ENCODE data around the gene GABRD.

GABRD gene

DNA sequence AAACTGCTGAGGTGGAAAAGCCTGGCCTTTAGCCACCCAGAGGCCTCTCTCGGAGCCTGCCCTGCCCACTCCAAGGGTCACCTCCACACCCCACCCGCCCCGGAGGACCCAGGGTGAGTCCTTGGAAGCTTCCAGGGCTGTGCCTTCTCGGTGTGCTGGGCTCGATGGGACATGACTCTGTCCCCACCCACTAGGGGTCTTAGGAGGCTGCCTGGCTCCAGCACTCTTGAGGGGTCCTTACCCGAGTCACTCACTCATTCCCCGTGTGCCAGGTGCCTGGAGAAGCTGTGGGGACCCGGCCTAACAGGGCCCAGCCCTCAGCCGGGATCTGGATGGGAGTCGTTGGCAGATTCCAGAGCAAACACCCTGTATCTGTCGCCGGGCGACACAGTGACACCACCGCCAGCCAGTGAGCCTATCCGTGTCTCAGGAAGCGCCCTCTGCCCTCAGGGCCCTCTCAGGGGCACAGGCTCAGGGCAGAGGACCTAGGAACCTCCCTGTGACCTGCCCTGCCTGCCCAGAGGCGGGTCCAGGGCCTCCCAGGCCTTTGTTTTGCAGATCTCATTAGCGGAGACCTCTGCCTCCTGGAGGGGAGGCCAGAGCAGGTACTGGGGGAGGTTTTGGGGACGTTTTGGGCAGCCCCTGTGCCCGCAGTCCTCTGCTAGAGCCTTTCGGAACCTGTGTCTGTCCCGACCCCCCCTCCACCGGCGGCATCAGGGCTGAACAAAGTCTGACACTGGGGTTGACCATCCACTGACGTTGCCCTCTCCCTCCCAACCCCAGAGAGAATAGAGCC, 28.0 kb downstream of the GABRD start:
- Mint-ChIP-seq H3K9me3 (no peaks in the 10 kb centered on the region), H3K27me3 (peaks cover 21% of the 10 kb centered on the region), H3K36me3 (ENCODE audit: low read depth) (no peaks in the 10 kb centered on the region), H3K4me1 (ENCODE audit: low read depth) (peaks cover 25% of the 10 kb centered on the region), H3K4me3 (no peak overlapping the region), H3K27ac (no peak overlapping the region)
- DNase-seq, result no peak

DNA sequence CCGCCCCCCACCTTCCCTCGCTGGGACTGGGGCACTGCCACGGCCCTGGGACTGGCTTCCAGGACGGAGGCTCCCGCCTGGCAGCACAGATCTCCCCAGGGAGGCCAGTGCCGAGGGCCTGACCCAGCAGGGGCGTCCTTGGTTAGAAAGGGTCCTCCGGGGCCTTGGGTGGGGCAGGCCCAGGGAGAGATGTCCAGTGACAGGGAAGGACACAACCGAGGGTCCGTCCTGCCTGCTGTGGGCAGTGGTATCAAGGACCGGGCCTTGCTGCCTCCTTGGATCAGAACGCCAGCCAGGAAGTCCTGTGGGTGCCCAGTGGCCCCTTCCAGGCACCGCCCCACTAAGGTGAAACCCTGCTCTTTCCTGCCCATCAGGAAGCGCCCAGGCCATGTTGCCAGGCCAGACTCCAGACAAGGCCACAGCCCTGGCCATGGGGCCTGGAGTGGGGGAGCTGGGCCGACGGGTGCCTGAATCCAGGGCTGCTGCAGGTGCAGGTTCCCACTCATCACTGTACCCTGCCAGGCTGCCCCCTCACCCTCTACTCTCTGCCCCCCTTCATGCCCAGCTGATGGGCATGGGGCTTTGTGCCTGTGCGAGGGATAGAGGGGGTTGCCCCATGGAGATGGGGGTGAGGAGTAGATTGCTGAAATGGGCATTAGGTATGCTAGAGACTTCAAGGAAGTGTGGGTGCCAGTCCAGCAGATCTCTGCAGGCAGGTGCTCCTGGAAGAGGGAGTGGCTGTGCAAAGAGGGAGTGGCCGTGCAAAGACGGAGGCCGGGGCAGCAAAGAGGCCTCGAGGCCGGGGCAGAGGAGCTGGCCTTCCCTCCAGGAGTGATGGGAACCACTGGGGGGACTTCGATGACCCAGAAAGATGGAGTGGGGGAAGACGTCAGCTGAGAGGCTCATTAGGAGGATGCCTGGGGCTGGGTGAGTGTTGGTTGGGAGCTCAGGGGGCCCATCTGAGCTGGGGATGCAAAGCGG, 28.9 kb downstream of the GABRD start:
- Mint-ChIP-seq H3K27me3 (peaks cover 21% of the 10 kb centered on the region), H3K27ac (no peak overlapping the region), H3K4me1 (ENCODE audit: low read depth) (peaks cover 27% of the 10 kb centered on the region), H3K9me3 (no peaks in the 10 kb centered on the region), H3K36me3 (ENCODE audit: low read depth) (no peaks in the 10 kb centered on the region), H3K4me3 (peak overlapping the region; percentile 53)
- DNase-seq, result no peak

DNA sequence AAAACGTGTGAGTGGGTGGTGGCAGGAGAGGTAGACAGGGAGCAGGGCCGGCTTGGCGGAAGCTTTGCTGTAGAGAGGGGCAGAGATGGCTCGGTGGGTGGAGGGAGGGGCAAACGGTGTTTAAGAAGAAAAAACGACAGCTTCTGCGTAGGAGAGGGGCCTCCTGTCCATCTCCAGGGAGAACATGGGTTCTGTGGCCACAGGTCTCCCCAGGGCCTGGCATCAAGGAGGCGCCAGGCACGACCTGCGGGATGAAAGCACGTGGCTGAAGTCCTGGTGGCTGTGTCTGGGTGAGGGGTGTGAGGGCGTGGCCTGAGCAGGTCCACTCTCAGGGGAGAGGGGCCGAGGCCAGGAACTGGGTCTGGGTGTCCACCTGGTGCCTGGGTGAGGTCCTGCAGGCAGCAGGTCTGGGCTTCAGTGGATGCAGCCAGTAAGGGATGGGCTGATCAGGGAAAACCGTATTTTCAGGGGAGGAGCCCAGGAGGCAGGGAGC, 30.1 kb downstream of the GABRD start:
- peaks cover 21% of the 10 kb centered on the region for H3K27me3 Mint-ChIP-seq
- H3K36me3 Mint-ChIP-seq (ENCODE audit: low read depth), result no peaks in the 10 kb centered on the region
- peak overlapping the region; percentile 78 for H3K4me3 Mint-ChIP-seq
- H3K4me1 Mint-ChIP-seq (ENCODE audit: low read depth), result peaks cover 26% of the 10 kb centered on the region
- peak; percentile 49 for DNase-seq
- H3K27ac Mint-ChIP-seq, result peak overlapping the region; percentile 61
- no peaks in the 10 kb centered on the region for H3K9me3 Mint-ChIP-seq

GRCh38 chr1:2049718-2050431, 30.7 kb downstream of the GABRD start, which contains the start of gene PRKCZ:
Gene PRKCZ, plus strand, starts transcription at chr1:2050411. Its CDS starts 220 bp downstream, at chr1:2050631.
- DNase-seq, result peak; percentile 97
- H3K4me1 Mint-ChIP-seq (ENCODE audit: low read depth), result peaks cover 26% of the 10 kb centered on the region
- no peaks in the 10 kb centered on the region for H3K9me3 Mint-ChIP-seq
- peaks cover 21% of the 10 kb centered on the region for H3K27me3 Mint-ChIP-seq
- no peaks in the 10 kb centered on the region for H3K36me3 Mint-ChIP-seq (ENCODE audit: low read depth)
- peak within 1 kb of the TSS; percentile 78 for H3K4me3 Mint-ChIP-seq
- peak within 1 kb of the TSS; percentile 61 for H3K27ac Mint-ChIP-seq

DNA sequence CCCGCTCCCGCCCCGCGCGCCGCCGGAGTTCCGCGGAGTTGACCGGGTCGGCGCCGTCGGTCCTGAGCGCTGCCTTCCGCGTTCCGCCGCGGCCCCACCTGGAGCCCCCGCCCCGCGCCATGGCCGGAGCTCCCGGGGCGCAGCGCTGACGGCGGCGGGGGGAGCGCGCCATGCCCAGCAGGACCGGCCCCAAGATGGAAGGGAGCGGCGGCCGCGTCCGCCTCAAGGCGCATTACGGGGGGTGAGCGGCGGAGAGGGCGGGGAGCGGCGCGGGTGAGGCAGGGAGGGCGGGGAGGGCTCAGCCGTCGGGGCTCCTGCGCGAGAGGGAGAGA, 31.3 kb downstream of the GABRD start:
- Mint-ChIP-seq H3K4me3 (peak overlapping the region; percentile 69), H3K4me1 (ENCODE audit: low read depth) (peaks cover 21% of the 10 kb centered on the region), H3K27ac (no peak overlapping the region)

DNA sequence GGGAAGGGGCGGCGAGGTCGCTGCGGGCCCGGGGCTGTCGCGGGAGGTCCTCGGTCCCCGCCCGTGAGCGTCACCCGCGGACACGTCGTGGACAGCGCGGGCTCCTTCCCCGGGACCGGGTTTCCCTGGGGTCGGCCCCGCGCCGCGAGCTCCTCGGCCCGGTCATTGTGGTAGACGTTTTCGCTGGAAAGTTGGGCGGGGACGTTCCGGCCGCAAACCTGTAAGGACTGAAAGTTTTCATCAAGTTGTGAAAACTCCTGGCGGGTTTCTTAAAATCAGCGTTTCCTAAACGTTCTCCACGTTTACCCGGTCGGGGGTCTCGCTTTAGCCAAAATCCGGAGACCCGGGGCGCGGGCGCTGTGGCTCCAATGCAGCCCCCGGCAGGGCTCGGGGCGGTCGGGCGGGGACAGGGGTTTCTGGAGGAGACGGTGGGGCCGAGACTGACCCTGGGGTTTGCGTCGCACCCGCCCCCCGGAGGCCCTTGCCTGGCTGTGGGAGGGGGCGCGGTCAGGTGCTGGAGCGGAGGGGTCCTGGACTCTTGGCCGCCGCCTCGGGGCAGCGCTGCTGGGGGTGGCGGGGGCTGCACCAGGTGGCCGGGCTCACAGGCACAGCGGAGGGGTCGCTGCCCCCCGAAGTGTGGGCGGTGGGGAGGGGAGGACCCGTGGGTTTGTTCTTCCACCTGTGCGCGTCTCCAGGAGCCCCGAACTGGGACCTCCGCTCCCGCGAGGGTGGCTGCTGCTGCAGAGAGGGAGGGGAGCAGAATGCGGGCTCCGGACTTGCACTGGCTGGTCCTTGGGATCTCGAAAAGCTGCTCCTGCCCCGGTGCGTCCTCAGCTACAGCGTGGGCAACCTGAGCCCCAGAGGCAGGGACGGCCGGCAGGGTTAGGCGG, 31.9 kb downstream of the GABRD start:
- Mint-ChIP-seq H3K4me1 (ENCODE audit: low read depth) (peaks cover 16% of the 10 kb centered on the region), H3K36me3 (ENCODE audit: low read depth) (peaks cover 2% of the 10 kb centered on the region), H3K9me3 (no peaks in the 10 kb centered on the region), H3K27me3 (peaks cover 16% of the 10 kb centered on the region), H3K4me3 (peak overlapping the region; percentile 69), H3K27ac (no peak overlapping the region)
- no peak for DNase-seq

More for the DNA sequence above, 31.3 kb downstream of the GABRD start:
- Mint-ChIP-seq H3K36me3 (ENCODE audit: low read depth) (no peaks in the 10 kb centered on the region), H3K9me3 (no peaks in the 10 kb centered on the region), H3K27me3 (peaks cover 20% of the 10 kb centered on the region)
- no peak for DNase-seq

GRCh38 chr1:2052054-2052679, 33.0 kb downstream of the GABRD start:
- DNase-seq, result no peak
- no peaks in the 10 kb centered on the region for H3K9me3 Mint-ChIP-seq
- H3K4me3 Mint-ChIP-seq, result peak overlapping the region; percentile 69
- H3K27ac Mint-ChIP-seq, result no peak overlapping the region
- H3K4me1 Mint-ChIP-seq (ENCODE audit: low read depth), result peaks cover 16% of the 10 kb centered on the region
- peaks cover 11% of the 10 kb centered on the region for H3K36me3 Mint-ChIP-seq (ENCODE audit: low read depth)
- H3K27me3 Mint-ChIP-seq, result peaks cover 14% of the 10 kb centered on the region

DNA sequence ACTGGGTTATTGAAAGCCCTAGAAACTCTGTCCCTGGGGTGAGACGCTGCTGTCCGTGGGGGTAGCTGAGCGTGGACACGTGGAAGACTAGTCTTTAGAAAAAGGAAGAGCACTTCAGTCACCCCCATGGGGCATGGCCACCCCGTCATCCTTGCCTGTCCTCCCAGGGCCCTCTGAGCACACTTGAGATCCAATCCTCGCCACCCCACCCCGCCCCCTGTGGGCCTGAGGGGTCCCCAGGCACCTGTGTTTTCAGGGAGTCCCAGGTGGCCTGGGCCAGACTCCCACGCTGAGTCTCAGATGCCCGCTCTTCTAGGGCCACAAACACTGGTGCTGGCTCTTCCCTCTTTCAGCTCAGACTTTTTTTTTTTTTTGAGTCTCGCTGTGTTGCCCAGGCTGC, 33.6 kb downstream of the GABRD start:
- Mint-ChIP-seq H3K36me3 (ENCODE audit: low read depth) (peaks cover 12% of the 10 kb centered on the region), H3K27me3 (peaks cover 14% of the 10 kb centered on the region), H3K27ac (no peak overlapping the region), H3K9me3 (no peaks in the 10 kb centered on the region), H3K4me1 (ENCODE audit: low read depth) (peaks cover 16% of the 10 kb centered on the region), H3K4me3 (no peak overlapping the region)
- no peak for DNase-seq

- no peak overlapping the region for H3K27ac Mint-ChIP-seq
- no peak for DNase-seq
- H3K36me3 Mint-ChIP-seq (ENCODE audit: low read depth), result peaks cover 12% of the 10 kb centered on the region
- H3K4me3 Mint-ChIP-seq, result no peak overlapping the region
- no peaks in the 10 kb centered on the region for H3K9me3 Mint-ChIP-seq
- peaks cover 12% of the 10 kb centered on the region for H3K27me3 Mint-ChIP-seq
- H3K4me1 Mint-ChIP-seq (ENCODE audit: low read depth), result peaks cover 16% of the 10 kb centered on the region
These were observed 34.1 kb downstream of the GABRD start for GRCh38 chr1:2053217-2053616.

DNA sequence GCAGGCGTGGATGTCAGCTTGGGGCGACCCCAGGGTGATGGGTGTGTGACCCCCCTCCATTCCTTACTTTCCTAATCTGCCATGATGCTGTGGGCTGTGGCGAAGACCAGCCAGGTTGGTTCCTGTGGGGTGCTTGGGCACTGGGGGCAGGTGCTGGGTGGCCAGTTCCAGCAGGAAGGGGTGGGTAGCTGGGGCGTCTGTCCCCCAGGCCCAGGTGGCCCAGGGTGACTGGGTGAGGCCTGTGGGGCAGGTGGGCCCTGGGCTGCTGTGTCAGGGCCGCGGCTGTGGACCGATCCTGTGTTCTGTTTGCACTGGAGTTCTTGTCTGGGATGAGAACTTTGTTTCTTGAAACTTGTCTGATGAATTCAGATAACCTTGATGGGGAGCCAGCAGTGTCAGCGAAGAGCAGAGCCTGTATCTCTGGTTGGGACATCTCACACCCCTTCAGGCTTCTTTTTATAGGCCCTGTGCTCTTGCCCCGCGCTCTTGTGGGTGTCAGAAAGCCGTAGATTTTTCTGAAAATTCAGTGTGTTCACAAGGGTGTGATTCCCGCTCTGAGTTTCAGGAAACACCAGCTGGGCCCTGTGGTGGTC, 34.7 kb downstream of the GABRD start:
- peaks cover 13% of the 10 kb centered on the region for H3K36me3 Mint-ChIP-seq (ENCODE audit: low read depth)
- no peak overlapping the region for H3K4me3 Mint-ChIP-seq

DNA sequence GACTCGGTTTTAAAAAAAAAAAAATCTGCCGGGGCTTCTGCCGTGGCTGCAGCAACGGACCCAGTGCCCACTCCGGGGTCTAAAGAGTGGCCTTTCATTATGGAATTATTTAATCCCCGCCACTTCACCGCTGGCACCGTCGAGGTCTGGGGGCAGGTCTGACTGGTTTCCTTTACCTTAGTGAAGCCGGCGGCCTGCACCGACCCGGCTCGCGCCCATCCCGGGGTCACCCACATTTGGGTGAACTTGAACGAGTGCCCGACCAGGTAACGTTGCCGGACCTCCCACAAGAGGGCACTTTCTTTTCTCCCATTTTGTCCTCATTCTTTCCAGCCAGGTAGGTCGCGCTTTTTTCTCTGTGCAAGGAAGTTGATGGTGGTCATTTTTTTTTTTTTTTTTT, 35.4 kb downstream of the GABRD start:
- H3K27me3 Mint-ChIP-seq, result no peaks in the 10 kb centered on the region
- H3K4me1 Mint-ChIP-seq (ENCODE audit: low read depth), result peaks cover 8% of the 10 kb centered on the region
- H3K36me3 Mint-ChIP-seq (ENCODE audit: low read depth), result peaks cover 20% of the 10 kb centered on the region
- H3K4me3 Mint-ChIP-seq, result no peak overlapping the region
- no peak overlapping the region for H3K27ac Mint-ChIP-seq
- H3K9me3 Mint-ChIP-seq, result no peaks in the 10 kb centered on the region
- DNase-seq, result no peak

More for the DNA sequence above, 34.7 kb downstream of the GABRD start:
- Mint-ChIP-seq H3K27ac (no peak overlapping the region), H3K4me1 (ENCODE audit: low read depth) (peaks cover 14% of the 10 kb centered on the region), H3K9me3 (no peaks in the 10 kb centered on the region), H3K27me3 (peaks cover 6% of the 10 kb centered on the region)
- DNase-seq, result no peak

DNA sequence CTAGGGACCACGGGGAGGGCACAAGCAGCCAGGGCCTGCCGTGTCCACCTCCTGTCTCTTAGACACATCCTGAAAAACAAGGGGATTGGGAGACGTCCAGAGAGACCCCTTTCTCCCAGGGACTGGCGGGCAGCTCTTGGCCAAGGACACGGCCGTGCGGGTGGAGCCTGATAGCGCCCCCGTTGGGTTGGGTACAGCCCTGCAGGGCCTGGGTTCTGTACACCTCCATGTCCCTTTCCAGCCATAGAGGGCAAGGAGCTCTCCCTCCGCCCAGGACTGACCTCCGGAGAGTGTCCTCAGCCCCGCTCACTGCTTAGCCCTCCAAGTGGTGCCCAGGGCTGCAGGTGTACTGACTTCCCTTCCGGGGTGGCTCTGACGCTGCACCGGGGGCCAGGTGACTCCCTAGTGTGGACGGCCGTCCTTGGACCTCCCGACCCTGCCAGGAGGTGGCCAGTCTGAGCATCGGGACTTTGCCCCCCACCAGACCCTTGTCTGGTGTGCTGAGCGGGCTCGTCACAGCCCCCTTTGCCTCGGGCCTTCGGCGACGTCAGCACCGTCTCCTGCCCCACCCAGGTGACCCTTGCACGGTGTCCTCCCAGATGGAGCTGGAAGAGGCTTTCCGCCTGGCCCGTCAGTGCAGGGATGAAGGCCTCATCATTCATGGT, 36.9 kb downstream of the GABRD start:
- H3K27me3 Mint-ChIP-seq, result no peaks in the 10 kb centered on the region
- peaks cover 5% of the 10 kb centered on the region for H3K4me1 Mint-ChIP-seq (ENCODE audit: low read depth)
- no peak overlapping the region for H3K27ac Mint-ChIP-seq
- H3K4me3 Mint-ChIP-seq, result no peak overlapping the region
- H3K9me3 Mint-ChIP-seq, result no peaks in the 10 kb centered on the region
- H3K36me3 Mint-ChIP-seq (ENCODE audit: low read depth), result peaks cover 23% of the 10 kb centered on the region
- DNase-seq, result no peak

All from activated T-cell treated with anti-CD3 and anti-CD28 coated beads, Interleukin-2, amount 50 U/mL, for 24 hours (primary cell).